Measurements from ENCODE around the gene TCERG1. TPM values are rescaled to one million over a fixed set of nuclear protein-coding genes. Genes with fewer than 3 reads are reported as not detected.

TCERG1 gene
- total and polyA plus RNA-seq, 8 donors: 11.8 to 39.3 (median 21.9) TPM

- ATAC-seq (no peak), FAIRE-seq (no peak)
Observed at GRCh38 chr5:146515473-146516150, 68.5 kb downstream of the TCERG1 start.

GRCh38 chr5:146516151-146516475 lies 69.0 kb downstream of the TCERG1 start, which contains the start of gene GPR151:
GPR151 (minus strand) TSS chr5:146516190; CDS start chr5:146516113, 77 bp downstream.
- intact Hi-C loops (cut with DNase I): no loop called here
- DNase-seq: no peak
- no peak within 1 kb of the TSS for H3K4me3 ChIP-seq
- no peaks in the 10 kb centered on the region for H3K9me3 ChIP-seq
- H3K4me1 ChIP-seq: no peaks in the 10 kb centered on the region
- peaks cover 0 to 6% (median 0%) of the 10 kb centered on the region in 3 donors for H3K36me3 ChIP-seq
- WGBS, 2 donors: 23 to 25% methylated on average over 3 of the region's 3 CpGs
- ATAC-seq: no peak
- H3K27me3 ChIP-seq: no peaks in the 10 kb centered on the region
- no peak for TF ChIP-seq CTCF (IDR thresholded peaks at IDR 0.05)
- no peak within 1 kb of the TSS for H3K27ac ChIP-seq
- no peak for FAIRE-seq

More at GRCh38 chr5:146515473-146516150, 68.5 kb downstream of the TCERG1 start:
- intact Hi-C loops (cut with DNase I): no loop called here
- Histone ChIP-seq H3K27me3 (no peaks in the 10 kb centered on the region), H3K4me3 (no peak overlapping the region), H3K9me3 (no peaks in the 10 kb centered on the region), H3K27ac (no peak overlapping the region), H3K4me1 (no peaks in the 10 kb centered on the region), H3K36me3 (peaks cover 0 to 11% (median 0%) of the 10 kb centered on the region in 3 donors)
- 74 to 82% methylated on average over 10 of the region's 10 CpGs for WGBS, 2 donors
- DNase-seq: no peak
- TF ChIP-seq CTCF (IDR thresholded peaks at IDR 0.05): no peak

DNA sequence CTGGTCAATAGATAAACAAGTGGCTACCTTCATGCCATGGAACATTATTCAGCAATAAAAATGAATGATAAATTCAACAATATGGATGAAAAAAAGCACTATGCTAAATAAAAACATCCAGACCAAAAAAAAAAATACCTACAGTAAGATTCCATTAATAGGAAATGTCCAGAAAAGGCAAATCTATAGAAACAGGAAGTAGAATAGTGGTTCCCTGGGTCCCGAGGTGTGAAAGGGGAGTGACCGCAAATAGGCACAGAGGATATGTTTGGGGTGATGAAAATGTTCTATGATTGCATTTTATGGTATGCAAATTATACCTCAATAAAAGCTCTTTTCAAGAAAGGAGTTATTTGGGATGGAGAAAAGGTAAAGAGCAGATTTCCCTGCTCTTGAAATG lies 72.4 kb downstream of the TCERG1 start:
- Histone ChIP-seq H3K9me3 (no peaks in the 10 kb centered on the region), H3K27me3 (no peaks in the 10 kb centered on the region), H3K27ac (no peak overlapping the region), H3K4me3 (no peak overlapping the region), H3K36me3 (no peaks in the 10 kb centered on the region), H3K4me1 (no peaks in the 10 kb centered on the region)
- intact Hi-C loops (cut with DNase I): no loop called here
- ATAC-seq (no peak), FAIRE-seq (no peak), DNase-seq (no peak)
- TF ChIP-seq CTCF (IDR thresholded peaks at IDR 0.05): no peak
- WGBS, 2 donors: 79 to 82% methylated on average over 2 of the region's 2 CpGs

GRCh38 chr5:146520731-146521130 lies 73.6 kb downstream of the TCERG1 start:
- H3K36me3 ChIP-seq: no peaks in the 10 kb centered on the region
- TF ChIP-seq CTCF (IDR thresholded peaks at IDR 0.05): no peak
- H3K4me1 ChIP-seq: no peaks in the 10 kb centered on the region
- DNase-seq: no peak
- no peaks in the 10 kb centered on the region for H3K27me3 ChIP-seq
- H3K9me3 ChIP-seq: no peaks in the 10 kb centered on the region
- H3K27ac ChIP-seq: no peak overlapping the region
- intact Hi-C loops (cut with DNase I): no loop called here
- no peak for ATAC-seq
- WGBS, 2 donors: 65 to 88% methylated on average over 2 of the region's 2 CpGs
- H3K4me3 ChIP-seq: no peak overlapping the region
- FAIRE-seq: no peak

GRCh38 chr5:146521403-146522106 lies 74.4 kb downstream of the TCERG1 start:
- no peak for ATAC-seq
- FAIRE-seq: no peak
- DNase-seq: no peak
- Histone ChIP-seq H3K4me1 (no peaks in the 10 kb centered on the region), H3K27me3 (no peaks in the 10 kb centered on the region), H3K27ac (no peak overlapping the region), H3K36me3 (no peaks in the 10 kb centered on the region), H3K9me3 (no peaks in the 10 kb centered on the region), H3K4me3 (no peak overlapping the region)
- 59 to 63% methylated on average over 8 of the region's 8 CpGs for WGBS, 2 donors
- no peak for TF ChIP-seq CTCF (IDR thresholded peaks at IDR 0.05)
- intact Hi-C loops (cut with DNase I): no loop called here
